ENCODE results near the gene HSDL1.

The HSDL1 gene

DNA sequence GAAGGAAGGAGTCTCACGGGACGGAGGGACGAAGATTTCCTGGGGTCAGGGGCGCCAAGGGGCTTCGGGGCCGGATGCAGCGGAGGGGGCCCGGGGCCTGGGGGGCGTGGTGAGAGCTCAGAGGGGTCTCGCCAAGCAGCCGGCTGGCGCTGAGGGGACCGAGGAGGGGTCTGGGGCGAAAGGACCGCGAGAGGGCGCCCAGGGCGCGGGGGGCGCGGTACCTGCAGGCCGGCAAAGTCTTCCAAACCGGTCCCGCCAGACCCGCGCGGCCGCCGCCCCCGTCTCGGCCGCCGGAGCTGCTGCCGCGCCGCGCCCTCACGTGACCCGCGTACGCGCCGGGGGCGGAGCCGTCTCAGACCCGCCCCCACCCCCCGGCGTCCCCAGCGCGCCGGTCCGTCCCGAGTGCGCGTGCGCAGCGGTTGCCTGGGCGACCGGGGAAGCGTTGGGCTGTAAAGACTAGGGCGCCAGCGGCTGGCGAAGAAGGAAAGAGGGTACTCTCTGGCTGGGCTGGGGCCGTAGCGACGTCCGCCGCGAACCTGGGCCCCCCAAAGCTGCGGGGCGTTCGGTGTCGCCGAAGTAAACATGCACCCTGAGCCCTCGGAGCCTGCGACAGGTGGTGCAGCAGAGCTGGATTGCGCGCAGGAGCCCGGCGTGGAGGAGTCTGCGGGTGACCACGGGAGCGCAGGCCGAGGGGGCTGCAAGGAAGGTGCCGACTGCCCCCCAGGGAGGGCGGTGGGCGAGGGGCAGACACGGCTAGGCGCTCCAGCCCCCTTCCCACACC lies at the start of gene HSDL1, which contains the start of gene DNAAF1:
Gene HSDL1, minus strand, starts transcription at position 319 of the 781 bp plus-strand sequence. CDS start 13,856 bp downstream, outside the sequence.
Gene DNAAF1, plus strand, starts transcription at position 450 of the 781 bp plus-strand sequence. Its CDS starts 133 bp downstream, at position 583.
- DNase-seq (ENCODE audit: low spot score), result peak; percentile 86

DNA sequence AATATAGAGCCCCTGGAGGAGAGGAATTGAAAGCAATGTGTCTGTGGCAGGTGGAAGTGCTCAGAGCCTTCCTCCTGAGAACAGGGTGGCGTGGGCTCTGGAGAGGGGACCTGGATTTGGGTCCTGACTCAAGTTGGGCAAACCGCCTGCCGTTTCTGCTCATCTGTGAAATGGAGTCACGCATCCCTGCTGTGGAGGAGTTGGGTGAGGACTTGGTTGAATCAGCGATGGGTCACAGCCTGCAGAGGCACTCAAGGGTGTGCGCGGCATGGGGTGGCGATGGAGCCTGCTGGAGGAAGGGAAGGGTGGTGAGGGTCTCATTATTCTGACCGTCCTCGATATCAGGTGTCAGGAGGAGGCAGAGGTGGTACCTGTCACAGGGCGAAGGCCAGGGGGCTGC lies 49.0 kb upstream of the HSDL1 start:
- no peak for DNase-seq (ENCODE audit: low spot score)

DNA sequence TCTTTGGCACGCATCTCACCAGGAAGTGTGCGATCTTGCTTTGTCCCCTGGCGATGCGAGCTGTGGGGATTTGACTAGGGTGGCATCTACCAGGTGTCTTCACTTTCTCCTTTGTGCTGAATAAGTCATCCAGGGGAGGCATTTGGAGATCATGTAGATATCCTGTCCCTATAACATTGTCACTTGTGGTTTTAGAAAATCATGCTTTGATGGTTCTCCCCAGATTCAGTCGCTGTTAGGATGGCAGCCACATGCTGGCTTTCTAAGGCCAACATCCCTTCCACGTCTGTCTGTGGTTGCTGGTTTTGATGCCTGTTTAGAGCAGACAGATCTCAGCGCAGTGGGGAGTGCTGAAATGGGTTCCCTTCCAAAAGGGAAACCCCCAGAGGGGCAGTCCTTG lies 48.5 kb upstream of the HSDL1 start:
- DNase-seq (ENCODE audit: low spot score), result no peak

DNA sequence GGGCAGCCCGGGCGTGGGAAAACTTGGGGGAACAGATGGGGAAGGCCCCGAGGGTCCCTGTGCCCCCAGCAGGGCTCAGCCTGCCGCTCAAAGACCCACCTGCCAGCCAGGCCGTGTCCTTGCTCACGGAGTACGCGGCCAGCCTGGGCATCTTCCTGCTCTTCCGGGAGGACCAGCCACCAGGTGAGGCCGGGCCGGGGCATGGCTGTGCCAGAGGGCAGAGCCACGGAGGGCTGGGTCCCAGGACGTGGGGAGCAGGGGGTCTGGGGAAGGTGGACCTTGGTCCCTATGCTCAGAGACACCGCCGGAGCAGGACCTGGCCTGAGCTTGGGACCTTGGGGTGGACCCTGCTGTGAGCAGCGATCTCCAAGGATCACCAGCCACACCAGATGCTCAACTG lies 46.5 kb upstream of the HSDL1 start:
- no peak for DNase-seq (ENCODE audit: low spot score)

DNA sequence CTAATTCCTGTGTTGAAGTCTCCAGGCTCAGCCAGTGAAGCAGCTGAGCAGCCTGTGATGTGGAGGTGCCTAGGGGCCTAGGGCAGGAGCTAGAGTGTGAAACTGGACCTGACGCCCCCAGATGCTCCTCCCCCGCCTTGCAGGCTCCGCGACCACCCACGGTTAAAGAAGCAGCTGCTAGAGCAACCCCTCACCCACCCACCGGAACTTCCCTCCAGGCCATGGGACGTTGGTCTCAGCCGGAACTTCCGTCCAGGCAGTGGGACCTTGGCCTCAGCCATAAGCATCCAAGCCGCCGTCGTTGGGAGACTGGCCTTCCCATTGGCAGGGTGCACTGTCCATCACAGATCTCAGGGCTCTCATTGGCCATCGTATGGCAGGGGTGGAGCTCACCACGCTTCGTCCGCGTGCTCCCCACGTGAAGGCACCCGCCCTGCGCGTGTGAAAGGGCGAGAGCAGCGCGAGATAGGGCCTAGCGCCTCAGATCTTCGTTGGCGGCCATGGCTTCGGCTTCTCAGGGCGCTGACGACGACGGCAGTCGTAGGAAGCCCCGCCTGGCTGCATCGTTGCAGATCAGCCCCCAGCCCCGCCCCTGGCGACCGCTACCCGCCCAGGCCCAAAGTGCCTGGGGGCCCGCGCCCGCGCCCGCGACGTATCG lies 45.9 kb upstream of the HSDL1 start, which contains the start of gene ADAD2:
Gene ADAD2, plus strand, starts transcription at position 427 of the 658 bp plus-strand sequence. Its CDS starts 74 bp downstream, at position 501.
- no peak for DNase-seq (ENCODE audit: low spot score)

DNA sequence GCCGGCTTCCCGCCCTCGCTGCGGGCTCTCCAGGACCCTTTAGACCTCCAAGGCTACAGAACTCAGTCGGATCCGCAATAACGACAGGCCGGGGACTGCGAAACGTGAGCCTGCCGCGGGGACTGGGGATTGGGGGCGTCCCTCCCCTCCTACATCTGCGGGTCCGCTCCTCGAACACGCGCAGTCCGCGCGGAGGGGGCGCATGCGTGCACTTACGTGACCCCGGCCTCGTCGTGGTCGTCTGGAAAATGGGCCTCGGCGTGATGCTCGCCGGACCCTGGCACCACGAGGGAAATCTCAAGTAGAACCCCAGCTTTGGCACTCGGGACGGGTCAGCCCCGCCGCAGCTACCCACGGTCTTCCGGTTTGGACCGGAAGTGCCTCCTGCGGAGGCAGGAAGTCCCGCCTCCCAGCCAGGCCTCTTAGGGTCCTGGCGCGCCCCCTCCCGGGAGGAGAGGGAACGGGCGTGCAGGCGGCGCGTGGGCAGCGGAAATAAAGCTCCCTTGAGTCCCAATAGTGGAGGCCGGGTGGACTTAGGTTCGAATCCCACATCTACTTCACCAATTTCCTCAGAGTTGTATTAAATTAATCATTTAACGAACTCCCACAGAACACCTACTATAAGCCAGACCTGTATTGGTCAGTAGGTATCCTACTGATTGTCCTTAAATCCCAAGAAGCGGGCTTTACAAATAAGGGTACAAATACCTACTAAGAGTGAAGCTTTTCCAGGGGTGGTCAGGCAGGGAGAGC lies 41.9 kb upstream of the HSDL1 start, which contains the start of gene TAF1C:
Gene TAF1C, minus strand, starts transcription at position 373 of the 753 bp plus-strand sequence. CDS start 2,069 bp downstream, outside the sequence.
- DNase-seq (ENCODE audit: low spot score), result peak; percentile 95

DNA sequence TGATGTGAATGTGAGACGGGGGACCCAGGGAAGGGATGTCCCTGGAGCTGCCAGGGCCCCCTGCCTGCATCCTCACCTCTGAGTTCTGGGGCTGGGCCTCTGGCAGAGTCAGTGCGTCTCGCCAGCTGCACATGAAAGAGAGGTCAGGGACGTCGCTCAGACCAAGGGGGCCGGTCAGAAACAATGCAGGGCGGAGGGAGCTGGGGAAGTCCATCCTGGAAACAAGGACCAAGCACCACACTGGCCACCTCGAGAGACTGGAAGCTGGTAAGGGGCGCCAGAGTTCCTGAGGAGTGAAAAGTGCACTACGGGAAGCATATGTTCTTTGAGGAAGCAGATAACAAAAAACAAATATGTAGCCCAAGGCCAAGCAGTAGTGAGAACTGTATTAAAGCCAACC lies 39.8 kb upstream of the HSDL1 start:
- DNase-seq (ENCODE audit: low spot score), result no peak

DNA sequence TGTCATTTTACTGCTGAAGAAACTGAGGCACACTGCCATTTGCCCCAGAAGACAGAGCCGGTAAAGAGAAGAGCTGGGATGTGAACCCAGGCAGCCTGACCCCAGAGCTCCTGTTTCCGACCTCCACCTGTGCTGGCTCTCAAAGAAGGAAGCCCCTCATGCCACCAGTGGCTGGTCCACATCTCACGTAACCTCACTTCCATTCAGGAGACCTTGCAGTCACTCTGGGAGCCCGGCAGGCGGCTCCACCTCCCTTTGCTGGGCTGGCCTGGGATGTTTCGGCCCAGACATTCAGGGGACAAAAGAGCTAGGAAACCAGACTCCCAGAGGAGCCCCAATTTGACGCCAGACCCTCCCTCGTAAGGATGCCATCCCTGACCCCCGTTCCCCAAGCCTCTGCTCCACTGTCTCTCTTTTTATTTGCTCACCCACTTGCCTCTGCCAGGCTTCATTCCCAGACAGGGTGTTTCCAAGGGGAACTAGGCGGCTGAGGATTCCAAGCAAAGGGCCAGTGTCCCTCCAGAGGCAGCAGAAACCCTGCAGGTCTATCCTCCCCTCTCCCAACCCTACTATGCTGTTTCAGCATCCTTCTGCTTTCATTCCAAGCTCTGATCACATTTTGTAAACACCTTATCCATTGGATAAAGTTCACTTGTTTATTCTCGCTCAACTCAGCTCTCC lies 39.1 kb upstream of the HSDL1 start:
- DNase-seq (ENCODE audit: low spot score), result no peak

DNA sequence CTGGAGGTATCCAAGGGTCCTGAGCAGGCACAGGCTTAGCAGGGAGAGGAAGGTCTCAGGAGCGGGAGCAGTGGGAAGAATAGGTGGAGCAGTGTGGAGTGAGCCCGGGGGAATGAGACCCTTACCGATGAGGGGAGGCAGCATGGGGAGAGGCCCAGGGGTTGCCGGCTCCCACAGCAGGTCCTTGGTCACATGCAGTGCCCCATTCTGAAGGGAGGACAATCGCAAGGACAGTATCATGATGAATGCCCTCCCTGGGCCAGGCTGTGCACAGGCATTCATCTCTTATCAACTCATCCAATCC lies 38.5 kb upstream of the HSDL1 start:
- no peak for DNase-seq (ENCODE audit: low spot score)

DNA sequence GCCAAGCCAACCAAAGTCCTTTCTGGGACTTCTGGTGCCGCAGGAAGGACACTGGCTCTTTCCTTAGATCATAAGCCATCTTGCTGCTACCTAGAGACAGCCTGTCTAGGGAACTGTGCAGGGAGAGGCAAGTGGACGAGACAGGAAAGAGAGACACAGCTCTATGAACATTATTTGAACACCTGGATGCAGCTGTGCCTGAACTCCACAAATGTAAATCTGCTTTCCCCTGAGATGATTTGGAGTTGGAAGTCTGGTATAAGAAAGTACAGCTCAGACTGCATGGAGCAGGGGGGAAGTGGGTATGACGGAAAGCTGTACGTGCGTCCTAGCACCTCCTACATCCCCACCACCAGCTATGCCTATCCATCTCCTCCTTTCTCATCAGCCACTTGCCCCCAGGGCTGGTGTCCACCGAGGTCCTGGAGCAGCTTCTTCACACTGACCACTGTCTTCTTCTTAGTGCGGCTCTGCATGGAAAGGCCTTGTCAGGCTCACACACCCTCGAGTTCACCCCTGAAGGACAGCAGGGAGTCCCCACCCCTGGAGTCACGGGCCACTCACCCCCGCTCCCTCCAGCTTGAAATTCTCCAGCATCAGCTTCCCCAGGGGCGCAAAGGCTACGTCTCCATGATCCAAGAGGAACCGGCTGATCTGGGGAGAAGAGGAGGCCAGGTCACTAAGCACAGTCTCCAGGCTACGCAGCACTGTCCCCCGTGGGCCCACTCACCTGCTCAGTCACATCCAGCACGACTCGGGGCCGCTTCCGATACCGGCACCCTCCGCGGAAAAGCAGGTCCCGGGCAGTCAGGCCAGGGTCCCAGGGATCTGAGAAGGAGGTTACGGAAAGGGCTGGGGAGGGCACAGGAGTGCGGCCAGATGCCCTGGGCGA lies 37.9 kb upstream of the HSDL1 start:
- DNase-seq (ENCODE audit: low spot score), result no peak

DNA sequence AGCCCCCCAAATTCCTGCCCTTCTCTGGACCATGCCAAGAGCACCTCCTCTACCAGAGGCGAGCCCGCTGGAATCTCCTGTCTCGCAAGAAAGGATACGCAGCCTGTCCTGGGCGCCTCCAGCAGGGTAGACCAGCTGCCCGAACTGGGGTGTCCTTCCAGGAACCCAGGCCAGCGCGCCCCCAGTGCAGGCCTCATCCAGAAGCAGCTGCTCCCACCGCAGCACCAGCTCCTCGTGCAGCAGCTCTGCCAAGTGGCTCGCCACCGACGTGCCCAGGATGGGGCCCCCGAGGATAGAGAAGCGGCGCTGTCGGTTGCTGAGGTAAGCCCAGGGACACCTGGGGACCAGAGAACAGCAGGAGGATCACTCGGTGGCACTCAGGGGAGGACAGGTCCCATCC lies 37.1 kb upstream of the HSDL1 start:
- no peak for DNase-seq (ENCODE audit: low spot score)

DNA sequence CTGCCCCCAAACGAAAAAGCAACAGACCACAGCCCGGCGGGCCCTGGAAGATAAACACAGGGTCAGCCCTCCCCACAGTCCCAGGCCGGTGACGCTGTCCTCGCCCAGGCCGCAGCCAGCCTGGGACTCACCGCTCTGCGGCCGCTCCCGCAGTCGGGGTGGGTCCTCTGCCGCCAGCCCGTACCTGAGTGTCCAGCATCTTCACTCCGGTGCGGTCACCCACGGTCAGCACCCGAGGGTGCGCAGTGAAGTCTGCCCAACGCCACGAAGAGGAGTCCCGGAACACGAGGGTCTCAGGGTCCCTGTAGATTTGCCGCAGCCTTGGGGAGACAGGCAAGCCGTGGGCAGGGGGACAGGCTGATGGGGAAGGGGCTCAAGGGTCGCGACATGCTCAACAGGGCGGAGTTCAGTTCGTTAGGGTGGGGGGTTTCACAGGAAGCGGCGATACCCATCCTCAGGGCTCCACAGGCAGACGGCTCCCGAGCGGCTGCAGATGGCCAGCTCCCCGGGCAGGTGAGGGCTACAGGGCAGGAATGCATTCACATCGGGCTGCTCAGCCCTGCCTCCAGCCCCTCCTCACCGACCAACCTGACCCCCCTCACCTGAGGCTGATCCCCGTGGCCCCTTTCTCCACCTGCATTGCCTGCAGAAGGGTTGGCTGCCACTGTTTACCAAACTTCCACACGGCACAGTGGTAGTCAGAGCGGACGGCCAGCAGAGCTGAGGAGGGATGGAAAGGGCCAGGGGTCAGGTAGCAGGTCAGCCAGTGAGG lies 36.4 kb upstream of the HSDL1 start:
- DNase-seq (ENCODE audit: low spot score), result no peak

DNA sequence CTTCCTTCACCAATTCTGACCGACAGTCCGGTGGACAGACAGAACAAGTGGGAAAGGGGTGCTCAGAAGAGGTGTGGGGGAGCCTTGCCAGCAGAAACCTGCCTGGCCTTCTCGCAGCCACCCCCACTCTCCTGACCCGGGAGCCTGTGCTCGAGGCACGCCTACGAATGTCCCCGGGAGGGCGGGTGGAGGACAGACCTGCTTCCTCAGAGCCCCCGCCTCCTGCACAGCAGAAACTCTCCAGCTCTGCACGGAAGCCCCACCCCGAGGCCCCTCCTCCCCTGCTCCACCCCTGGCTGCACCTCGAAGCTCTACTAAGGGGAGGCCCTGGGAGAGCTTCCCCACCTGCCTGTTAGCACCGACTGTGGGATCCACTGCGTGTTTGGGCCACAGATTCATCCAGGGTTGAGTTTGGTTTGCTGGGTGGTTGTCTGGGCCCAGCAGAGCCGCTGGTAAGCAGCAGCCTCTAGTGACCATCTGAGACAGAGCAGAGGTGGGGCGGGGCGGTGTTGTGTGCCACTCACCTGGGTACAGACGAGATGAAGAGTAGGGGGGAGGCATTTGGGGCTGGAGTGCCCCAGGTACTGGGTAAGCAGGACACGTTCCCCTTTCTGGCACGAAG lies 35.7 kb upstream of the HSDL1 start:
- no peak for DNase-seq (ENCODE audit: low spot score)

DNA sequence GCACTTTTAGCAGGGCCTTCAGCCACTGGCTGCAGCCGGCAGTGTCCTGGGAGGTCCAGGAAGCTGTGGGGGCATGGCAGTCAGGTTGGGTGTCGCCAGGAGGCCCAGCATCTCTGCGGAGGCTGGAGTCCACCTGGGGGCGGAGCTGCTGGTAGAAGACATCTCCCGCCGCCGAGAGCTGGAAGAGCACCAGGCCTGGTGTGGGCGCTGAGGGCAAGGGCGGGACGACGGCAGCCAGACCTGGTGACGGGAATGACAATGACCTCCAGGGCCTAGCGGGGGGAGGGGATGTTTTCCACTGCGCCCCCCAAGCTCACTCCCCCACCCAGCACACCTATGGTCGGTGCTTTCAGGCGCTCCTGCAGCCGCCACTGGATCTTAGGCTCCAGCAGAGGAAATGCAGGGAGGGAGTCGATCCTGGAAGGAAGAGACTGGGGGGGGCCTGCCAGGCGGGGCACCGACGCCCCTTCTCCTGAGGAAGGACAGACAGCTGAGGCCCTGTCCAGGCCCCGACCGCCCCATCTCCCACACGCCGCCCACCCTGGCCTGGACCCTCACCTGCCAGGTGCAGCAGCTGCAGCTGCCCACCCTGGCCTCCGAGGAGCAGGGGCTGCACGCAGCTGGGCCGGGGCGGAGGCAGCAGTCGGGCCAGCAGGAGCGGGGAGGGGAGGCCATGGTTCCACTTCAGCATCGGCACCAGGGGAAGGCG lies 34.8 kb upstream of the HSDL1 start:
- DNase-seq (ENCODE audit: low spot score), result no peak

DNA sequence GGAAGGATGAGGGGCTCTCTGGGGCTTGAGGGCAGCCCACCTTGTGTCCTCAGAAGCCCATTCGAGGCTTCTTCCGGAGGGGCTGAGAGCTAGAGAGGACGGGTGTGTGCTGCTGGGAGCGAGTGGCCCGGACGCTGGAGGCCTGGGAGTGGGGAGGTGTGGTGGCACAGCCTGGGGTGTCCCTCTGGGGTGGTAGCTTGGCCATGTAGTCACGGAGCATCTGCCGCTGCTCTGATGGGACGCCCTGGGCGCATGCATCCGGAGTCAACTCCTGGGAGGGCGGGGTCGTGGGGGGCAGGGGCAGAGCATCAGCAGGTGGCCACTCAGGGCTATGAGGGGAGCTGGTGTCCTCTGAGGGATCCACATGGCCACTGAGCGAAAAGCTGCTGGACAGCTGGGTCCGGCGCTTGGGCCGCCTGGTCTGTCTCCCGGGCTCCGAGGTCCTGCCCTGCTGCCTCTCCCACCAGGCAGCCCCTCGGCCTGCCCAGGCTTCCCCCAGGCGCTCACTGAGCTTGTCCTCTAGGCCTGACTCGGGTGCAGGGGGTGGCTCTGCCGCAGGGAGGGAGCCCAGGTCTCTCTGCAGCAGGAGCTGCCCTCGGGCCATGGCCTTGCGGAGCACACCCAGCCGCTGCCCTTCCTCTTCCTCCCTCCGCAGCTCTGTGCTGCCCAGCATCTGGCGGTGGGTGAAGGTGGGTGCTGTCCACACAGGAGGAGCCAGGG lies 34.1 kb upstream of the HSDL1 start:
- DNase-seq (ENCODE audit: low spot score), result no peak

DNA sequence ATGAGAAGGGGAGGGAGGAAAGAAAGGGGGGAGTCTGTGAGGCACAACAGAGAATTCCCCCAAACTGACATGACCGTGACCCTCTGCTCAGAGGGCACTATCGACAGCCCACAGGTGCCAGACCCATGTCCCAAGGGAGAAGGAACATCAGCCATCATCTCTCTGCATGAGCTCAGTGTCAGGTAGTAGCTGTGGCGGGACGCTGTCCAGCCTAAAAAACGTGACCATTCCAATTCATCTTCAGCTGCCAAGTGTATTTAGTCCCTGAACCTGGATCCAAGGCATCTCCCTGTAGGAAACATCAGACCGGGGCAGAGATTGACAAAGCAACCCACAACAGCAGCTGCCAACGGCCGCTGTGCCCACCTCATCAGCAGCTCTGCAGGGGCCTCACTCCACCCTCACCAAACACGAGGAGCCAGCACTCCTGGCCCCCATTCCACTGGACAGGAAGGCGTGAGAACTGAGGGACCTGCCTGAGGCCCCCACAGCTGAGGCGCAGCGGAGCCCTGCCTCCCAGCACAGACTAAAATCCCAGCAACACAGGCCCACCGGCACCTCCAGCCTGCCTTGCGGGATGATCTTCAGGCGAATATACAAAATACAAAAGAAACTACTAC lies 33.3 kb upstream of the HSDL1 start:
- no peak for DNase-seq (ENCODE audit: low spot score)

DNA sequence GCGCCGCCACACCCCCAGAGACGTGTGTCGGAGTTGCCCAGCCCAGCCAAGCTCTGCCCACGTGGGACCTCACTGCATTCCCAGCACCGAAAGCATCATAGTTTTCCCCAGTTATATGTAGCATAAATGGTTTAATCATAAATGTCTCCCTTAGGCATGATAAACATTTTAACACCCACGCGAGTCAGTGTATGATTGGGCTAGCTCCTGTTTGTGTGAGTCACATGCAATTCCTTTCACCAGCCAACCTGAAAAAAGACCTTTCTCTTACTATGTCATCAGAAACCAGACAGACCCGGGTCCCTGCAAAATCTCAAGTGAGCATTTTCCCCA lies 32.7 kb upstream of the HSDL1 start:
- peak; percentile 76 for DNase-seq (ENCODE audit: low spot score)

Data from kidney tubule cell (primary cell).